ENCODE data around the gene RGS11. TPM values are rescaled to one million over a fixed set of nuclear protein-coding genes. Genes with fewer than 3 reads are reported as not detected.

Gene RGS11
- polyA plus RNA-seq, 2 of the 4 experiments (the other 2 are of a cell fraction): 2.1 to 5.3 TPM

DNA sequence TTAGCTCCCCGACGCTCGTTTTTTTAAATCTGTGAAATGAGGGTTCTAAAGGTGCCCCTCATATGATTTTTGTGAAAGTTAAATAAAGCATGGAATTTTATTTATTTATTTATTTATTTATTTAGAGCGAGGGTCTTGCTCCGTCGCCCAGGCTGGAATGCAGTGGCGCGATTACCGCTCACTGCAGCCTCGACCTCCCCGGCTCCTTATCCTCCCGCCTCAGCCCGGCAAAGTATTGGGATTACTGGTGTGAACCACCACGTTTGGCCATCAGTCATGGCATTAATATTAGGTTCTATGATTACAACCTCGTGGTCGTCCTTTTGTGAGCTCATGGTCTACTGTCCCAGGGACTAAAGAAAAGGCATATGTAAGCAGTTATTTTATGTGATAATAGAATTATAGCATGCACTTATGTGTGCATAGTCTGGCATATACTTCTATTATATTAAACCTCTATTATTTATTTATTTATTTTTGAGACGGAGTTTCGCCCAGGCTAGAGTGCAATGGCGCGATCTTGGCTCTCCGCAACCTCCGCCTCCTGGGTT is 45.9 kb downstream of the RGS11 start:
- DNase-seq (ENCODE audit: low read depth in 1 of 2, low spot score in 1 of 2): no peak
- TF ChIP-seq, protein P1, sequence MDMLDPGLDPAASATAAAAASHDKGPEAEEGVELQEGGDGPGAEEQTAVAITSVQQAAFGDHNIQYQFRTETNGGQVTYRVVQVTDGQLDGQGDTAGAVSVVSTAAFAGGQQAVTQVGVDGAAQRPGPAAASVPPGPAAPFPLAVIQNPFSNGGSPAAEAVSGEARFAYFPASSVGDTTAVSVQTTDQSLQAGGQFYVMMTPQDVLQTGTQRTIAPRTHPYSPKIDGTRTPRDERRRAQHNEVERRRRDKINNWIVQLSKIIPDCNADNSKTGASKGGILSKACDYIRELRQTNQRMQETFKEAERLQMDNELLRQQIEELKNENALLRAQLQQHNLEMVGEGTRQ (IDR thresholded peaks at IDR 0.05): no peak
- TF ChIP-seq MAFK (IDR thresholded peaks at IDR 0.05; ENCODE audit: partially characterized antibody): peak; percentile 24
- Histone ChIP-seq H3K4me2 (peak overlapping the region; percentile 86), H3K4me1 (peaks cover 15% of the 10 kb centered on the region), H3K27ac (peak overlapping the region; percentile 95 to 98), H3K4me3 (peak overlapping the region; percentile 75), H3K9me3 (no peaks in the 10 kb centered on the region)
- no peak for FAIRE-seq
- CTCF ChIA-PET: interaction anchor here (0.5 to 1.0 kb wide), 2 partner anchors 12 to 109 kb away, joined by 3 to 4 read pairs; no protein-coding TSS in a partner anchor
- POLR2A ChIA-PET: no interaction called here
- WGBS (ENCODE audit: missing lambda C conversion rate): 66% methylated on average over 22 of the region's 22 CpGs
- ATAC-seq: no peak

DNA sequence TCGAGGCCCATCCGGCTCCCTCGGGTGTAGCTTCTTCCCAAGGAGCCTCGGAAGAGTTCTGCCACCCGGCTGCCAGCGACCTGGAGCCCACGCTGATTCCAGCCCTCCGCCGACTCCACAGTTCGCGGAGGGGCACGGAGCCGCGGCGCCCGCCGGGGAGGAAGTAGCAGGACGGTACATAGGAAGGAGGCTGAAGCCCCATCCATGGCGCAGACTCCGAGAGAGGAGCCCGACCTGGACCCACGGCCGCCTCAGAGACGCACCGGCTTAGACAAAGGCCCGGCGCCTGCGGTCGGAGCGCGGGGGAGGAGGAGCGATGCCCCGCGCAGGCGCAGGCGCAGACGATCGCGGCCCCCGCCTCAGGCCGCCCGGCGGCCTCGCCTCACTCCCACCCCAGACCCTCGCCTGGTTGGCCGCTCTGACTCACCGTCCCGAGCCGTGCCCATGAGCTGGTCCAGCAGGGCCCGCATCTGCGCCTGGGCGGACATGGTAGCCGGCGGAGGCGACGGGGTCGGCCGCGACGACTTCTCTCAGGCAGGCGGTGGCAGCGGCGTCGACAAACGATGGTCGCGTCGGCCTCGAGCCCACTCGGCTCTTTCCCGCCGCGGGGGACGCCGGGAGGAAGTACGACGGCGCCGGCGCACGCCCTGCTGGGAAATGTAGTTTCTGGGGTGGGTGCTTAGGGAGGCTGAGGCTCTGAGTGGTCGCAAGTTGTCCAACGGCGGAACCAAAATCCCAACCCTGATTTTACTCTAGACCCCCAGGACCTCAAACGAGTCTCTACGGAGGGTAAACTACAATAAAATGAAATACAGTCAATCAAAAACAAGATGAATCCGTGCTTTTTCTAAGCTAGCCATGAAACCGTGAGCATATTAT is 46.7 kb downstream of the RGS11 start, which contains the start of gene LUC7L:
LUC7L (minus strand) TSS at position 598 of the 879 bp plus-strand sequence; CDS start at position 488, 110 bp downstream.
- Histone ChIP-seq H3K4me2 (peak within 1 kb of the TSS; percentile 86), H3K4me3 (peak within 1 kb of the TSS; percentile 75), H3K9me3 (no peaks in the 10 kb centered on the region), H3K27ac (peak within 1 kb of the TSS; percentile 95 to 98), H3K4me1 (peaks cover 15% of the 10 kb centered on the region)
- FAIRE-seq (no peak), DNase-seq (ENCODE audit: low read depth in 1 of 2, low spot score in 1 of 2) (peak; percentile 90 to 91), ATAC-seq (peak; percentile 96)
- WGBS (ENCODE audit: missing lambda C conversion rate): 3% methylated on average over 43 of the region's 88 CpGs
- ChIA-PET POLR2A (interaction anchor here (0.6 to 1.6 kb wide), 4 partner anchors 10 to 124 kb away, joined by 3 to 10 read pairs (median 4); partner anchors contain the start of gene AXIN1), CTCF (interaction anchor here (0.5 to 1.6 kb wide), 6 partner anchors 11 to 133 kb away, joined by 3 to 11 read pairs (median 4); no protein-coding TSS in a partner anchor)
- TF ChIP-seq HEYL (CRISPR knock-in tag; IDR thresholded peaks at IDR 0.05) (no peak), RFX5 (IDR thresholded peaks at IDR 0.05) (no peak), SMC3 (IDR thresholded peaks at IDR 0.05) (no peak), NFE2L2 (conservative IDR thresholded peaks at IDR 0.05; ENCODE audit: low read length) (no peak), ZC3H11A (IDR thresholded peaks at IDR 0.05) (no peak), POLR2A (IDR thresholded peaks at IDR 0.05; ENCODE audit: low read length) (peak; percentile 95), HOXB5 (CRISPR knock-in tag; IDR thresholded peaks at IDR 0.05) (peak; percentile 83), KDM5A (IDR thresholded peaks at IDR 0.05) (no peak), EP300 (IDR thresholded peaks at IDR 0.05) (no peak), FOXS1 (CRISPR knock-in tag; IDR thresholded peaks at IDR 0.05) (peak; percentile 38; the same call in 1 of the 2 replicates), MAFK (IDR thresholded peaks at IDR 0.05; ENCODE audit: partially characterized antibody) (no peak), CHD2 (IDR thresholded peaks at IDR 0.05; ENCODE audit: low read length, partially characterized antibody) (no peak), ZNF302 (CRISPR knock-in tag; IDR thresholded peaks at IDR 0.05) (no peak), NR3C1 (IDR thresholded peaks at IDR 0.05) (no peak), CBX8 (IDR thresholded peaks at IDR 0.05) (no peak), RNF2 (IDR thresholded peaks at IDR 0.05; ENCODE audit: borderline replicate concordance, low read depth) (no peak), PHF8 (IDR thresholded peaks at IDR 0.05; ENCODE audit: borderline replicate concordance, low read depth) (peak; percentile 99), JUN (IDR thresholded peaks at IDR 0.05) (peak; percentile 94 to 99), HOXA7 (CRISPR knock-in tag; IDR thresholded peaks at IDR 0.05) (no peak), KDM1A (IDR thresholded peaks at IDR 0.05; ENCODE audit: low read depth) (no peak)
- TF ChIP-seq, protein P2, sequence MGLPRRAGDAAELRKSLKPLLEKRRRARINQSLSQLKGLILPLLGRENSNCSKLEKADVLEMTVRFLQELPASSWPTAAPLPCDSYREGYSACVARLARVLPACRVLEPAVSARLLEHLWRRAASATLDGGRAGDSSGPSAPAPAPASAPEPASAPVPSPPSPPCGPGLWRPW (IDR thresholded peaks at IDR 0.05): no peak
- TF ChIP-seq, protein P3, sequence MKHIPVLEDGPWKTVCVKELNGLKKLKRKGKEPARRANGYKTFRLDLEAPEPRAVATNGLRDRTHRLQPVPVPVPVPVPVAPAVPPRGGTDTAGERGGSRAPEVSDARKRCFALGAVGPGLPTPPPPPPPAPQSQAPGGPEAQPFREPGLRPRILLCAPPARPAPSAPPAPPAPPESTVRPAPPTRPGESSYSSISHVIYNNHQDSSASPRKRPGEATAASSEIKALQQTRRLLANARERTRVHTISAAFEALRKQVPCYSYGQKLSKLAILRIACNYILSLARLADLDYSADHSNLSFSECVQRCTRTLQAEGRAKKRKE (CRISPR knock-in tag; IDR thresholded peaks at IDR 0.05; ENCODE audit: low read depth): peak; percentile 75; the same call in 1 of the 2 replicates
- TF ChIP-seq, protein P4, sequence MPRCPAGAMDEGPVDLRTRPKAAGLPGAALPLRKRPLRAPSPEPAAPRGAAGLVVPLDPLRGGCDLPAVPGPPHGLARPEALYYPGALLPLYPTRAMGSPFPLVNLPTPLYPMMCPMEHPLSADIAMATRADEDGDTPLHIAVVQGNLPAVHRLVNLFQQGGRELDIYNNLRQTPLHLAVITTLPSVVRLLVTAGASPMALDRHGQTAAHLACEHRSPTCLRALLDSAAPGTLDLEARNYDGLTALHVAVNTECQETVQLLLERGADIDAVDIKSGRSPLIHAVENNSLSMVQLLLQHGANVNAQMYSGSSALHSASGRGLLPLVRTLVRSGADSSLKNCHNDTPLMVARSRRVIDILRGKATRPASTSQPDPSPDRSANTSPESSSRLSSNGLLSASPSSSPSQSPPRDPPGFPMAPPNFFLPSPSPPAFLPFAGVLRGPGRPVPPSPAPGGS (IDR thresholded peaks at IDR 0.05): peak; percentile 96
- TF ChIP-seq, protein P5, sequence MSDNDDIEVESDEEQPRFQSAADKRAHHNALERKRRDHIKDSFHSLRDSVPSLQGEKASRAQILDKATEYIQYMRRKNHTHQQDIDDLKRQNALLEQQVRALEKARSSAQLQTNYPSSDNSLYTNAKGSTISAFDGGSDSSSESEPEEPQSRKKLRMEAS (IDR thresholded peaks at IDR 0.05): peak; percentile 98
- TF ChIP-seq, protein P6, sequence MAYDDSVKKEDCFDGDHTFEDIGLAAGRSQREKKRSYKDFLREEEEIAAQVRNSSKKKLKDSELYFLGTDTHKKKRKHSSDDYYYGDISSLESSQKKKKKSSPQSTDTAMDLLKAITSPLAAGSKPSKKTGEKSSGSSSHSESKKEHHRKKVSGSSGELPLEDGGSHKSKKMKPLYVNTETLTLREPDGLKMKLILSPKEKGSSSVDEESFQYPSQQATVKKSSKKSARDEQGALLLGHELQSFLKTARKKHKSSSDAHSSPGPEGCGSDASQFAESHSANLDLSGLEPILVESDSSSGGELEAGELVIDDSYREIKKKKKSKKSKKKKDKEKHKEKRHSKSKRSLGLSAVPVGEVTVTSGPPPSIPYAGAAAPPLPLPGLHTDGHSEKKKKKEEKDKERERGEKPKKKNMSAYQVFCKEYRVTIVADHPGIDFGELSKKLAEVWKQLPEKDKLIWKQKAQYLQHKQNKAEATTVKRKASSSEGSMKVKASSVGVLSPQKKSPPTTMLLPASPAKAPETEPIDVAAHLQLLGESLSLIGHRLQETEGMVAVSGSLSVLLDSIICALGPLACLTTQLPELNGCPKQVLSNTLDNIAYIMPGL (CRISPR knock-in tag; IDR thresholded peaks at IDR 0.05; ENCODE audit: borderline replicate concordance): no peak
- TF ChIP-seq, protein P7, sequence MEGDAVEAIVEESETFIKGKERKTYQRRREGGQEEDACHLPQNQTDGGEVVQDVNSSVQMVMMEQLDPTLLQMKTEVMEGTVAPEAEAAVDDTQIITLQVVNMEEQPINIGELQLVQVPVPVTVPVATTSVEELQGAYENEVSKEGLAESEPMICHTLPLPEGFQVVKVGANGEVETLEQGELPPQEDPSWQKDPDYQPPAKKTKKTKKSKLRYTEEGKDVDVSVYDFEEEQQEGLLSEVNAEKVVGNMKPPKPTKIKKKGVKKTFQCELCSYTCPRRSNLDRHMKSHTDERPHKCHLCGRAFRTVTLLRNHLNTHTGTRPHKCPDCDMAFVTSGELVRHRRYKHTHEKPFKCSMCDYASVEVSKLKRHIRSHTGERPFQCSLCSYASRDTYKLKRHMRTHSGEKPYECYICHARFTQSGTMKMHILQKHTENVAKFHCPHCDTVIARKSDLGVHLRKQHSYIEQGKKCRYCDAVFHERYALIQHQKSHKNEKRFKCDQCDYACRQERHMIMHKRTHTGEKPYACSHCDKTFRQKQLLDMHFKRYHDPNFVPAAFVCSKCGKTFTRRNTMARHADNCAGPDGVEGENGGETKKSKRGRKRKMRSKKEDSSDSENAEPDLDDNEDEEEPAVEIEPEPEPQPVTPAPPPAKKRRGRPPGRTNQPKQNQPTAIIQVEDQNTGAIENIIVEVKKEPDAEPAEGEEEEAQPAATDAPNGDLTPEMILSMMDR (IDR thresholded peaks at IDR 0.05): no peak
- TF ChIP-seq, protein P8, sequence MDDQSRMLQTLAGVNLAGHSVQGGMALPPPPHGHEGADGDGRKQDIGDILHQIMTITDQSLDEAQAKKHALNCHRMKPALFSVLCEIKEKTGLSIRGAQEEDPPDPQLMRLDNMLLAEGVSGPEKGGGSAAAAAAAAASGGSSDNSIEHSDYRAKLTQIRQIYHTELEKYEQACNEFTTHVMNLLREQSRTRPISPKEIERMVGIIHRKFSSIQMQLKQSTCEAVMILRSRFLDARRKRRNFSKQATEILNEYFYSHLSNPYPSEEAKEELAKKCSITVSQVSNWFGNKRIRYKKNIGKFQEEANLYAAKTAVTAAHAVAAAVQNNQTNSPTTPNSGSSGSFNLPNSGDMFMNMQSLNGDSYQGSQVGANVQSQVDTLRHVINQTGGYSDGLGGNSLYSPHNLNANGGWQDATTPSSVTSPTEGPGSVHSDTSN (IDR thresholded peaks at IDR 0.05): no peak
